Ovary (tissue), 9 donors: ENCODE results near the gene CCRL2. TPM values are rescaled to one million over a fixed set of nuclear protein-coding genes. Genes with fewer than 3 reads are reported as not detected.
"Not testable (repeated sequence)": the region's sequence is repeated elsewhere in the genome, so short reads cannot be mapped to it uniquely, and the experiment has no call there.

Experiments used
- DNase-seq, 5 donors: peaks; one replicate each; pipeline ENCODE4 v3.0.0-alpha.2; 2019 to 2020
- H3K27ac ChIP-seq, 2 donors: fragments of 200-600 bp; one replicate each; pipeline versions ENCODE4 v1.5.1 to v1.8.0; 2019 to 2022
- H3K27me3 ChIP-seq: fragments of 200-600 bp; one replicate; pipeline ENCODE4 v1.8.0; 2022
- H3K36me3 ChIP-seq: fragments of 200-600 bp; sonication (generic); one replicate; pipeline ENCODE4 v1.5.1; 2019
- H3K4me1 ChIP-seq: one replicate; pipeline ENCODE4 v1.8.1; 2013; ENCODE audit warnings: mild to moderate bottlenecking, moderate library complexity; ENCODE audit not compliant: insufficient read depth
- H3K4me3 ChIP-seq: fragments of 200-600 bp; sonication (generic); one replicate; pipeline ENCODE4 v1.5.1; 2017
- H3K9me3 ChIP-seq, 2 donors: fragments of 200-600 bp in 1 of 2; sonication (generic) in 1 of 2; one replicate each; pipeline versions ENCODE4 v1.5.1 to v1.8.1; 2013 to 2019; ENCODE audit warnings: mild to moderate bottlenecking in 1 of 2, moderate library complexity in 1 of 2
- CTCF ChIP-seq, 3 donors: fragments of 450-650 bp in 2 of 3; fragments of 200-600 bp in 1 of 3; IDR thresholded peaks; one replicate each; pipeline versions ENCODE4 v1.5.1 to v1.8.0; 2016 to 2022; ENCODE audit warnings: antibody characterized with exemption in 3 of 3, mild to moderate bottlenecking in 1 of 3
- EP300 ChIP-seq: sonication (generic); formaldehyde crosslinking; IDR thresholded peaks from one replicate; pipeline ENCODE4 v1.6.1; 2017; ENCODE audit warnings: antibody characterized with exemption
- POLR2A ChIP-seq: fragments of 450-650 bp; IDR thresholded peaks from one replicate; pipeline ENCODE4 v1.6.1; 2017; ENCODE audit warnings: antibody characterized with exemption, mild to moderate bottlenecking, moderate library complexity
- WGBS, 3 donors: extraction: QIAGEN DNeasy Blood & Tissue Kit in 1 of 3; methylation state at CpG; one replicate each; pipeline versions ENCODE4 v1.1.5 to v1.1.7; 2013 to 2017; 5-methylcytosine and 5-hydroxymethylcytosine counted together
- intact Hi-C, 4 donors: fragments of 100-400 bp; cut with DNase I; formaldehyde crosslinking; loops; one replicate each; pipeline versions ENCODE4 v1.11.0 to v1.15.1; 2022 to 2023
- polyA plus RNA-seq, 2 donors: library from polyadenylated mRNA; stranded (reverse); fragments of 200-250 nt in 1 of 2; fragments of 350-450 nt in 1 of 2; fragmentation: Illumina TruSeq in 1 of 2; extraction: RNeasy Lipid Tissue Mini Kit (QIAGEN cat#74804) in 1 of 2; gene quantifications; one replicate each; pipeline ENCODE4 v1.2.3, GENCODE V29; 2013 to 2014
- total RNA-seq, 7 donors: library from RNA; depleted of rRNA in 2 of 7; stranded (reverse); fragments of >200 nt in 2 of 7; fragmentation: NEBNext Ultra II Directional in 3 of 7; extraction: Animal tissue kit (Norgen Biotek cat#: 25700) in 3 of 7; gene quantifications; one replicate each; pipeline versions ENCODE4 v1.1.0 to v1.2.4, GENCODE V29; 2016 to 2023
- donor health status: DM: no; HTN: no; CAD: no; lungs with moderate emphysema.
- donor health status: DM: no; HTN: no; CAD: no.
- donor health status: Bipolar disorder and iron deficiency.
- donor health status: DM: yes; HTN: yes; CAD: no.
- donor health status: DM: no; HTN: no; CAD: no.
- donor health status: DM: yes; HTN: yes; CAD: no.

Gene CCRL2
- total and polyA plus RNA-seq, 9 donors: 0.72 to 5.4 (median 1.1) TPM; not detected in 1

DNA sequence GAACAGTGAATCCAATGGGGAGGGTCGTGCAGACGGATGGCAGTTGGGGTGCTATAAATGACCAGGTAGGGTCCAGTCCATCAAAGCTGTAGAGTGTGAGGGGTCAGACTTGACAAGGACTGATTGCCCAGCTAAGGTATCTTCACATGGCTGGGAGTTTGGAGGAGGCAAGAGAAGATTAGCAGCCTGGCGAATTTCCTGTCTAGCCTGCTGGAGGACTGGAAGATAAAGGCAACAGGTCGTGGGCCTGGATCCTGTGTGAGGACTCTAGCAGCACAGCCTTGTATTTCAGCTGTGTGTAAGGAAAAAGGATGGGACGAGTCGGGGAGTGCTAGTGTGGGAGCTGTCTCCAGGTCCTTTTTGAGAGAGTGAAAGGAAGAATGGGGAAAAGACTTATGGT is 17.8 kb upstream of the CCRL2 start:
- Histone ChIP-seq H3K27me3 (no peaks in the 10 kb centered on the region), H3K36me3 (no peaks in the 10 kb centered on the region), H3K9me3 (no peaks in the 10 kb centered on the region), H3K4me3 (no peak overlapping the region), H3K27ac (no peak overlapping the region), H3K4me1 (no peaks in the 10 kb centered on the region)
- 45 to 55% (median 53%) methylated on average over 6 of the region's 6 CpGs for WGBS, 3 donors
- TF ChIP-seq POLR2A: no peak
- TF ChIP-seq CTCF (IDR thresholded peaks at IDR 0.05): no peak
- no peak for TF ChIP-seq EP300
- intact Hi-C loops: no loop called here
- no peak for DNase-seq

DNA sequence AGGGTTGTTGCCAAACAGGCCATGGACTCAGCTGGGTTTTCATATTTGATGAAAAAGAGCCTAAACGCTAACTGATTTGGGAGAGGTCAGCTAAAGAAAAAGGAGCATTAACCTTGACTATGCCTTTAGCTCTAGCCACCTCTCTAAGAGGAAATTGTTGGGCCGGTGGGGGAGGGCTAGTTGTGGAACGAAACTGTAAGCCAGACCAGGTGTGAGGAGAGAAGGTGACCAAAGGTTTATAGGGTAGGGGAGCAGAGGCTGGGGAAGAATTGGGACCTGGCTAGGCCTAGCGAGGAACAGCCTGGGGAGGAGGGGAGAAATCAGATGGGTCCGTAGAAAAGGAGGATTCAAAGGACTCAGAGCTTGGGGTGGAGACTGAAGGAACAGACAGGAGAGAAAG is 15.5 kb upstream of the CCRL2 start:
- 84 to 86% (median 84%) methylated on average over 5 of the region's 5 CpGs for WGBS, 3 donors
- H3K9me3 ChIP-seq, DNase-seq, intact Hi-C loops, H3K27me3 ChIP-seq, H3K27ac ChIP-seq, H3K36me3 ChIP-seq, H3K4me3 ChIP-seq, H3K4me1 ChIP-seq: not testable (repeated sequence)

- no peaks in the 10 kb centered on the region for H3K9me3 ChIP-seq
- H3K27ac ChIP-seq: no peak overlapping the region
- no peaks in the 10 kb centered on the region for H3K4me1 ChIP-seq
- no peaks in the 10 kb centered on the region for H3K27me3 ChIP-seq
- intact Hi-C loops: no loop called here
- H3K4me3 ChIP-seq: no peak overlapping the region
- TF ChIP-seq EP300 (no peak), POLR2A (no peak), CTCF (IDR thresholded peaks at IDR 0.05) (no peak)
- DNase-seq: no peak
- 63 to 71% (median 68%) methylated on average over 2 of the region's 2 CpGs for WGBS, 3 donors
- H3K36me3 ChIP-seq: no peaks in the 10 kb centered on the region
Observed at GRCh38 chr3:46393011-46393410, 14.0 kb upstream of the CCRL2 start.

- H3K36me3 ChIP-seq: no peaks in the 10 kb centered on the region
- H3K27me3 ChIP-seq: no peaks in the 10 kb centered on the region
- DNase-seq: no peak
- H3K4me1 ChIP-seq: no peaks in the 10 kb centered on the region
- WGBS, 3 donors: 77 to 78% (median 77%) methylated on average over 8 of the region's 8 CpGs
- no peak overlapping the region for H3K27ac ChIP-seq
- intact Hi-C loops: no loop called here
- TF ChIP-seq EP300 (no peak), POLR2A (no peak), CTCF (IDR thresholded peaks at IDR 0.05) (no peak)
- H3K4me3 ChIP-seq: no peak overlapping the region
- no peaks in the 10 kb centered on the region for H3K9me3 ChIP-seq
Observed at GRCh38 chr3:46393554-46394434, 13.3 kb upstream of the CCRL2 start.

- Histone ChIP-seq H3K9me3 (no peaks in the 10 kb centered on the region), H3K36me3 (no peaks in the 10 kb centered on the region), H3K27me3 (no peaks in the 10 kb centered on the region), H3K27ac (no peak overlapping the region), H3K4me3 (no peak overlapping the region), H3K4me1 (no peaks in the 10 kb centered on the region)
- intact Hi-C loops: no loop called here
- TF ChIP-seq POLR2A (no peak), EP300 (no peak), CTCF (IDR thresholded peaks at IDR 0.05) (no peak)
- WGBS, 3 donors: 31 to 39% (median 35%) methylated on average over 6 of the region's 6 CpGs
- DNase-seq: no peak
Observed at GRCh38 chr3:46395210-46395661, 11.8 kb upstream of the CCRL2 start.
